IMR-90 (cell line): ENCODE results near the gene PES1. TPM values are rescaled to one million over a fixed set of nuclear protein-coding genes. Genes with fewer than 3 reads are reported as not detected.

Source experiments
- ATAC-seq: fragments of 200-7000 bp; cut with Tn5 transposase; 2 replicates; pipeline ENCODE4 v1.9.1; 2020; ENCODE audit warnings: low read depth, mild to moderate bottlenecking, moderate library complexity
- BruUV-seq: library from RNA; stranded (reverse); fragments of 400-500 nt; replicated peaks from 2 replicates; lab custom pipeline; 2021; lab: Mats Ljungman, UMichigan
- CTCF ChIA-PET: fragments of 300-600 bp; formaldehyde crosslinking; extraction: SDS; loops from one replicate; lab custom pipeline; 2021; ENCODE audit warnings: antibody characterized with exemption; lab: Yijun Ruan, JAX
- POLR2A ChIA-PET: fragments of 300-600 bp; sonication (Branson Sonifier 250); formaldehyde crosslinking; loops from one replicate; lab custom pipeline; 2022; ENCODE audit warnings: antibody characterized with exemption; ENCODE audit not compliant: unreplicated experiment; lab: Charles Lee
- DNase-seq: peaks from one replicate; pipeline ENCODE4 v3.0.0; 2013
- H2AFZ ChIP-seq: replicated peaks from 2 replicates; pipeline ENCODE3; 2013; ENCODE audit warnings: low read length, mild to moderate bottlenecking; ENCODE audit not compliant: poor library complexity
- H2AK5ac ChIP-seq: 2 replicates; pipeline ENCODE4 v1.6.1; 2013; ENCODE audit warnings: low read depth, low read length, inconsistent platforms
- H2AK9ac ChIP-seq: replicated peaks from 2 replicates; pipeline ENCODE3; 2013; ENCODE audit warnings: mild to moderate bottlenecking, low read depth, low read length, moderate library complexity; ENCODE audit not compliant: poor library complexity
- H2BK120ac ChIP-seq: 2 replicates; pipeline ENCODE4 v1.6.1; 2013; ENCODE audit warnings: low read depth, low read length, inconsistent platforms
- H2BK15ac ChIP-seq: 3 replicates; pipeline ENCODE4 v1.6.1; 2013; ENCODE audit warnings: low read depth, low read length, inconsistent platforms
- H2BK20ac ChIP-seq: 2 replicates; pipeline ENCODE4 v1.6.1; 2013; ENCODE audit warnings: low read depth, mild to moderate bottlenecking, inconsistent platforms, low read length, moderate library complexity
- H2BK5ac ChIP-seq: 2 replicates; pipeline ENCODE4 v1.6.1; 2013; ENCODE audit warnings: mild to moderate bottlenecking, low read depth, low read length, inconsistent platforms; ENCODE audit not compliant: poor library complexity, severe bottlenecking
- H3K14ac ChIP-seq: replicated peaks from 2 replicates; pipeline ENCODE4 v1.6.1; 2013; ENCODE audit warnings: low read depth, low read length, inconsistent platforms
- H3K18ac ChIP-seq: 2 replicates; pipeline ENCODE4 v1.6.1; 2013; ENCODE audit warnings: low read depth, low read length, control low read depth
- H3K23ac ChIP-seq: 2 replicates; pipeline ENCODE4 v1.6.1; 2013; ENCODE audit warnings: low read depth, low read length, inconsistent platforms
- H3K27ac ChIP-seq: 2 replicates; pipeline ENCODE4 v1.5.1; 2013; ENCODE audit warnings: mild to moderate bottlenecking, control low read depth, low read length; ENCODE audit not compliant: insufficient read depth
- H3K27me3 ChIP-seq: 2 replicates; pipeline ENCODE4 v1.6.1; 2013; ENCODE audit warnings: low read length; ENCODE audit not compliant: control insufficient read depth, insufficient read depth
- H3K36me3 ChIP-seq: 2 replicates; pipeline ENCODE4 v1.6.1; 2013; ENCODE audit warnings: low read length, mixed read lengths; ENCODE audit not compliant: control insufficient read depth, insufficient read depth
- H3K4ac ChIP-seq: 2 replicates; pipeline ENCODE4 v1.6.1; 2013; ENCODE audit warnings: low read depth, low read length, inconsistent platforms
- H3K4me1 ChIP-seq: 2 replicates; pipeline ENCODE4 v1.6.1; 2013; ENCODE audit warnings: low read length, mixed read lengths; ENCODE audit not compliant: control insufficient read depth, insufficient read depth
- H3K4me2 ChIP-seq: 2 replicates; pipeline ENCODE4 v1.6.1; 2013; ENCODE audit warnings: low read depth, mild to moderate bottlenecking, control low read depth, low read length, moderate library complexity
- H3K4me3 ChIP-seq: 2 replicates; pipeline ENCODE4 v1.5.1; 2013; ENCODE audit warnings: low read depth, mild to moderate bottlenecking, control low read depth, low read length, moderate library complexity; ENCODE audit not compliant: insufficient read depth
- H3K56ac ChIP-seq: 2 replicates; pipeline ENCODE4 v1.6.1; 2013; ENCODE audit warnings: low read length, inconsistent platforms; ENCODE audit not compliant: insufficient read depth; ENCODE audit errors: extremely low read depth
- H3K79me1 ChIP-seq, 2 experiments: 2 replicates each; pipeline ENCODE4 v1.6.1; 2013; ENCODE audit warnings: low read length in 2 of 2, inconsistent platforms in 1 of 2, low read depth in 1 of 2
- H3K9ac ChIP-seq: 2 replicates; pipeline ENCODE4 v1.6.1; 2013; ENCODE audit warnings: low read depth, low read length, control low read depth
- H3K9me1 ChIP-seq: 2 replicates; pipeline ENCODE4 v1.6.1; 2013; ENCODE audit warnings: low read length, inconsistent platforms; ENCODE audit not compliant: insufficient read depth
- H3K9me3 ChIP-seq: 2 replicates; pipeline ENCODE4 v1.6.1; 2013; ENCODE audit warnings: low read length; ENCODE audit not compliant: control insufficient read depth, insufficient read depth
- H4K20me1 ChIP-seq: 2 replicates; pipeline ENCODE4 v1.6.1; 2013; ENCODE audit warnings: low read length, inconsistent platforms; ENCODE audit not compliant: insufficient read depth
- H4K5ac ChIP-seq: 2 replicates; pipeline ENCODE4 v1.6.1; 2013; ENCODE audit warnings: mild to moderate bottlenecking, low read depth, low read length, control low read depth
- H4K8ac ChIP-seq, 2 experiments: 2 replicates each; pipeline ENCODE4 v1.6.1; 2013; ENCODE audit warnings: low read depth in 2 of 2, low read length in 2 of 2, control low read depth in 1 of 2, inconsistent platforms in 1 of 2
- H4K91ac ChIP-seq: 2 replicates; pipeline ENCODE4 v1.6.1; 2013; ENCODE audit warnings: low read depth, low read length, inconsistent platforms; ENCODE audit not compliant: insufficient read depth
- CEBPB ChIP-seq: IDR thresholded peaks from 2 replicates; pipeline ENCODE4 v1.6.1; 2012; ENCODE audit warnings: low read depth, low read length, improper control_type of control experiment
- CHD1 ChIP-seq: IDR thresholded peaks from 2 replicates; pipeline ENCODE4 v1.6.1; 2012; ENCODE audit warnings: low read depth, low read length, improper control_type of control experiment
- CTCF ChIP-seq: conservative IDR thresholded peaks from 2 replicates; pipeline ENCODE4 v1.5.1; 2012; ENCODE audit warnings: mild to moderate bottlenecking, low read depth, low read length, improper control_type of control experiment
- NFE2L2 ChIP-seq: fragments of 150-350 bp; IDR thresholded peaks from 2 replicates; pipeline ENCODE4 v1.6.1; 2016; ENCODE audit warnings: low read depth, mild to moderate bottlenecking, low read length
- POLR2A ChIP-seq: IDR thresholded peaks from 2 replicates; pipeline ENCODE4 v1.6.1; 2012; ENCODE audit warnings: mild to moderate bottlenecking, low read depth, low read length
- RAD21 ChIP-seq: IDR thresholded peaks from 2 replicates; pipeline ENCODE4 v1.6.1; 2012; ENCODE audit warnings: low read length, improper control_type of control experiment
- RCOR1 ChIP-seq: IDR thresholded peaks from 2 replicates; pipeline ENCODE4 v1.6.1; 2012; ENCODE audit warnings: mild to moderate bottlenecking, low read length, improper control_type of control experiment; ENCODE audit not compliant: insufficient replicate concordance
- RFX5 ChIP-seq: IDR thresholded peaks from 2 replicates; pipeline ENCODE4 v1.8.0; 2012; ENCODE audit warnings: low read depth, mild to moderate bottlenecking, low read length, moderate library complexity
- SMC3 ChIP-seq: fragments of 150-350 bp; IDR thresholded peaks from 2 replicates; pipeline ENCODE4 v1.6.1; 2016; ENCODE audit warnings: low read depth, mild to moderate bottlenecking, antibody characterized with exemption, low read length, moderate library complexity
- USF2 ChIP-seq: fragments of 150-350 bp; IDR thresholded peaks from 2 replicates; pipeline ENCODE4 v1.6.1; 2017; ENCODE audit warnings: mild to moderate bottlenecking, antibody characterized with exemption, low read length, low read depth
- WGBS, 2 experiments: methylation state at CpG; one replicate each; pipeline versions ENCODE4 v1.1.5 to v1.1.7; 2013; ENCODE audit warnings: missing lambda C conversion rate in 2 of 2; ENCODE audit not compliant: insufficient read length in 1 of 2; ENCODE audit errors: extremely low coverage in 2 of 2; 5-methylcytosine and 5-hydroxymethylcytosine counted together
- dilution Hi-C: fragments of 300-500 bp; cut with HindIII; formaldehyde crosslinking; loops from one replicate; pipeline ENCODE4 v1.14.3; 2018; ENCODE audit warnings: low sequenced_read_pairs; ENCODE audit not compliant: unreplicated experiment
- in situ Hi-C: fragments of 300-500 bp; cut with MboI; formaldehyde crosslinking; loops from 3 replicates; pipeline ENCODE4 v1.14.3; 2019; ENCODE audit warnings: low sequenced_read_pairs, inconsistent platforms, mixed read lengths
- intact Hi-C: fragments of 100-400 bp; cut with micrococcal nuclease; formaldehyde crosslinking; loops from 2 replicates; pipeline ENCODE4 v1.10.0; 2022
- polyA plus RNA-seq, 3 experiments: library from polyadenylated mRNA; depleted of rRNA; stranded (reverse); fragments of >200 nt; gene quantifications; 2 replicates each; pipeline ENCODE4 v1.2.3, GENCODE V29; 2012; ENCODE audit warnings: low replicate concordance in 1 of 3
- total RNA-seq: library from RNA; depleted of rRNA; stranded (reverse); fragments of >200 nt; gene quantifications from 2 replicates; pipeline ENCODE4 v1.2.3, GENCODE V29; 2012

PES1 gene
- total and polyA plus RNA-seq, 2 of the 4 experiments (the other 2 are of a cell fraction), result 120 to 142 TPM

GRCh38 chr22:30568137-30568805 lies 23.4 kb downstream of the PES1 start:
- no peaks in the 10 kb centered on the region; the same call in 1 of the 2 replicates for H3K4me1 ChIP-seq
- H2AK9ac ChIP-seq, result no peak overlapping the region
- H2BK120ac ChIP-seq, result no peak overlapping the region
- no peaks in the 10 kb centered on the region for H3K9me3 ChIP-seq
- no TSS peak for BruUV-seq
- WGBS, 2 experiments, result 25% methylated on average over 3 of the region's 10 CpGs; no CpG with 5 or more reads in 1 of the 2 experiments
- H3K23ac ChIP-seq, result no peak overlapping the region
- no peak overlapping the region for H2AK5ac ChIP-seq
- H3K79me1 ChIP-seq, result no peaks in the 10 kb centered on the region
- CTCF ChIA-PET, result no interaction called here
- no peak overlapping the region for H3K56ac ChIP-seq
- ATAC-seq (no peak), DNase-seq (no peak)
- H3K27ac ChIP-seq, result no peak overlapping the region
- no peak overlapping the region for H3K4me2 ChIP-seq
- no peaks in the 10 kb centered on the region; the same call in 1 of the 2 replicates for H4K20me1 ChIP-seq
- no peaks in the 10 kb centered on the region for H3K9me1 ChIP-seq
- no peak overlapping the region for H3K4ac ChIP-seq
- no peak overlapping the region for H3K18ac ChIP-seq
- POLR2A ChIA-PET, result no interaction called here
- H3K9ac ChIP-seq, result no peak overlapping the region
- H4K5ac ChIP-seq, result no peak overlapping the region
- intact Hi-C loops, result no loop called here
- H2BK15ac ChIP-seq, result no peak overlapping the region
- in situ Hi-C loops, result no loop called here
- peaks cover 55% of the 10 kb centered on the region for H3K27me3 ChIP-seq
- TF ChIP-seq CEBPB (no peak), USF2 (no peak), RCOR1 (no peak), RFX5 (no peak), CTCF (no peak), POLR2A (no peak), SMC3 (no peak), CHD1 (no peak), NFE2L2 (no peak), RAD21 (no peak)
- no peak overlapping the region for H2BK20ac ChIP-seq
- H3K36me3 ChIP-seq, result no peaks in the 10 kb centered on the region
- H3K14ac ChIP-seq, result no peak overlapping the region
- no peak overlapping the region for H4K91ac ChIP-seq
- no peak overlapping the region for H3K4me3 ChIP-seq
- H4K8ac ChIP-seq, result no peak overlapping the region
- H2BK5ac ChIP-seq, result no peak overlapping the region
- no peak overlapping the region for H2AFZ ChIP-seq
- dilution Hi-C loops, result no loop called here
